GOT3 (cell line): ENCODE measurements around the gene FUZ.

Experiments used
- DNase-seq: peaks from one replicate; lab custom pipeline; 2025; ENCODE audit warnings: mixed read lengths; lab: John Stamatoyannopoulos, UW

The FUZ gene

GRCh38 chr19:49850487-49851342 lies 37.6 kb upstream of the FUZ start, which contains the start of gene PTOV1:
Gene PTOV1 (plus strand): TSS chr19:49851159.
- peak; percentile 56 for DNase-seq

GRCh38 chr19:49850221-49850486 lies 37.1 kb upstream of the FUZ start:
- DNase-seq, result no peak

- no peak for DNase-seq
Observed at GRCh38 chr19:49849433-49850220, 36.5 kb upstream of the FUZ start.

- no peak for DNase-seq
Observed at GRCh38 chr19:49848938-49849337, 35.8 kb upstream of the FUZ start.

- no peak for DNase-seq
Observed at GRCh38 chr19:49847731-49848696, 34.9 kb upstream of the FUZ start.

GRCh38 chr19:49846408-49846807 lies 33.3 kb upstream of the FUZ start:
- DNase-seq, result no peak

- no peak for DNase-seq
Observed at GRCh38 chr19:49845414-49845813, 32.3 kb upstream of the FUZ start.

GRCh38 chr19:49844138-49845095 lies 31.3 kb upstream of the FUZ start:
- DNase-seq, result no peak

- no peak for DNase-seq
Observed at GRCh38 chr19:49843265-49843664, 30.2 kb upstream of the FUZ start.

- no peak for DNase-seq
Observed at GRCh38 chr19:49840736-49841249, 27.7 kb upstream of the FUZ start.

GRCh38 chr19:49840321-49840720 lies 27.2 kb upstream of the FUZ start:
- DNase-seq, result no peak

GRCh38 chr19:49839713-49840112 lies 26.6 kb upstream of the FUZ start:
- DNase-seq, result no peak

GRCh38 chr19:49838885-49839588 lies 25.9 kb upstream of the FUZ start:
- DNase-seq, result no peak

- no peak for DNase-seq
Observed at GRCh38 chr19:49837425-49837824, 24.3 kb upstream of the FUZ start.

GRCh38 chr19:49837009-49837310 lies 23.9 kb upstream of the FUZ start:
- no peak for DNase-seq

GRCh38 chr19:49836176-49837008 lies 23.3 kb upstream of the FUZ start:
- DNase-seq, result no peak

- DNase-seq, result no peak
Observed at GRCh38 chr19:49835562-49835961, 22.5 kb upstream of the FUZ start.

GRCh38 chr19:49833599-49833998 lies 20.5 kb upstream of the FUZ start:
- no peak for DNase-seq

GRCh38 chr19:49832556-49832955 lies 19.5 kb upstream of the FUZ start:
- DNase-seq, result no peak
